HG03025 (cell line): ENCODE results near the gene NKX2-8.
"Not testable (repeated sequence)": the region's sequence is repeated elsewhere in the genome, so short reads cannot be mapped to it uniquely, and the experiment has no call there.

Experiments used
- ATAC-seq: cut with Tn5 transposase; IDR thresholded peaks from one replicate; pipeline ENCODE4 v1.9.1; 2021; ENCODE audit warnings: mild to moderate bottlenecking, moderate library complexity; ENCODE audit not compliant: unreplicated experiment, low FRiP score

Gene NKX2-8

DNA sequence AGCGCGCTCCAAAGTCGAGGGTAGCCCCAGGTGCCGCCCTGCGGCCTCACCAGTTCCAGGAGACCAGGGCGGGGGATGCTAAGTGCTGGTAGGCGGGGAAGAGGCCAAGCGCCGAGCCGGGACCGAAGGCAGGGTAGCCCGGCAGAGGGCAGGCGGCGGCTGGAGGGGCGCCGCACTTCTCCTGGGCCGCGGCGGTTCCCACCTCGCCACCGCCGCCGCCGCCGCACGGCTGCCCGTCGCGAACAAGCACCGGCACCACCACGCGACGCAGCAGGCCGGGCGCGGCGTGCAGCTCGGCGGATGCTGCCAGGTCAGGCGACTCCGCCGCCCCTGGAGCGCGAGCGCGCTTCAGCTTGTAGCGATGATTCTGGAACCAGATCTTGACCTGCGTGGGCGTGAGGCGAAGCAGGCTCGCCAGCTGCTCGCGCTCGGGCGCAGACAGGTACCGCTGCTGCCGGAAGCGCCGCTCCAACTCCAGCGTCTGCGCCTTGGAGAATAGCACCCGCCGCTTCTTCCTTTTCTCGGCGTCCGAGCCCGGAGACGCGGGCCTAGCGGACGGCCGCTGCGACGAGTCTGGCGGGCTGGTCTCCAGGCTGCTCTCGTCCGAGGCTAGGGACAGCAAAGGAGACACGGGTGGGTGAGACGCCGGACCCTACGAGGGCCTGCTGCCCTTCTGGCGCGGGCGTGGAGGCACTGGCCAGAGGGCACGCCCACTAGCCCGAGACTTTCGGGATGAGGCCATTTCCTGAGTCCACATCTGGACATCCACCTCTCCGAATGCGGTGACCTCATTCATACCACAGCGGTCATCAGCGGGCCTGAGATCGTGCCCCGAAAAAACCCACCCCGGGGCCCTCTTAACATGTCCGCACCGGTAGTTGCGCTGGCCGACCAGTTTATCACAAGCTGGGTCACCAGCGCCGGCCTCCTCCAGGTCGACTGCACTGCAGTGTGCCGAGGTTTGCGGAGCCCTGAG, 1.3 kb downstream of the NKX2-8 start:
- no peak for ATAC-seq

DNA sequence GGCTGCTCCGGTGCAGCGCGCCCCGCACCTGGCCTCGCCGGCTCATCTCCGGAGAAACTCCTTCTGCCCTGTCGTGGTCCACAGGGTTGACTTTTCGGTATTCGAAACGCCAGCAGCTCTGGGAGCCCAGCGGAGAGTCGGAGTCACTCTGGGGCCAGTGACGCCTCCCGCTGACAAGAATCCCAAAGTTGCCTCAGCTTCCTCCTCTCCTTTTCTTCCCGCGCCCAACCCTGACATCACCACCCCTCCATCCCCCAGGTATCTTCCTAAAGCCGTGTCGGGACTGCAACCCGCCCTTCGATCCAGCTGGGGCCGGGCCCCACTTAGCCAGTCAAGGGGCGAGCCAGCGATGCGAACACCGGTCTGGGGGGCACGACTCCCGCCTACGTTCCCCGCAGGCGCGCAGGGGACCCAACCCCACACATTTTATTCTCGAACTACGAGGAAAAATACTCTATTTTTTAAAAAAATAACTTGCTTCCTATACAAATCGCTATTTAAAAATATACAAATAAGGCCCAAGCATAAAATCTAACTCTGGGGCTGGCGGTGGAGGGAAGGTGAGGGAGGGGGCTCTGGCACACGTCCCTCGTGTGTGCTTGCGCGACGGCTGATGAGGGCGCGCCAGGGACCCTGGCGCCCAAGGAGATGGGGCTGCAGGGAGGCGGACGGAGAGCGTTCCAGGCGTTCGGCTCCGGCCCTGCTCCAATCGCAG, 2.1 kb downstream of the NKX2-8 start:
- no peak for ATAC-seq

GRCh38 chr14:36579573-36580140, 2.8 kb downstream of the NKX2-8 start:
- no peak for ATAC-seq

- ATAC-seq, result no peak
Measured at GRCh38 chr14:36579001-36579555, 3.3 kb downstream of the NKX2-8 start.

GRCh38 chr14:36570065-36570464, 12.3 kb downstream of the NKX2-8 start:
- ATAC-seq, result no peak

GRCh38 chr14:36556811-36557433, 25.5 kb downstream of the NKX2-8 start:
- no peak for ATAC-seq

- no peak for ATAC-seq
Measured at GRCh38 chr14:36555998-36556743, 26.2 kb downstream of the NKX2-8 start.

GRCh38 chr14:36553656-36554260, 28.7 kb downstream of the NKX2-8 start:
- no peak for ATAC-seq

GRCh38 chr14:36550899-36551298, 31.5 kb downstream of the NKX2-8 start:
- ATAC-seq, result no peak

DNA sequence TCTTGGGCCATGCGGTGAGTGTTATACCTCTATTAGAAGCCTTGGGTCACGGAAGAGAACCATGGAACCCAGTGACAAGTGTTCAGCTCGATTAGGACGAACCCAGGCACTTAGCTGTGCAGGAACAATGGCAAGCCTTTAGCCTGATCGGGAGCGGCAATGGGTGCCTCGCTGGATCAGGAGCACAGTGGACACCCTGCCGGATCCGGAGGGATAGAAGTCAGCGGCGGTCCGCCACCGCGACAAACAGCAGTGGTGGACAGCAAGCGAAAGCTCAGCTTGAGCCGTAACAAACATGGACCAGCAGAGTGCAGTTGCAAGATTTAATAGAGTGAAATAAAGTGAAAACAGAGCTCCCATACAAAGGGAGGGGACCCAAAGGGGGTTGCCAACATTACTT, 38.1 kb downstream of the NKX2-8 start:
- ATAC-seq, result not testable (repeated sequence)

GRCh38 chr14:36538051-36538450, 44.4 kb downstream of the NKX2-8 start:
- ATAC-seq, result no peak
